GM18517 (cell line): ENCODE data around the gene MLXIPL.
A peak's percentile ranks its signal among the peaks of the same experiment; 100 is the strongest.
"Not testable (repeated sequence)": the region's sequence is repeated elsewhere in the genome, so short reads cannot be mapped to it uniquely, and the experiment has no call there.

Experiments
- ATAC-seq: cut with Tn5 transposase; IDR thresholded peaks from one replicate; pipeline ENCODE4 v1.9.1; 2021; ENCODE audit warnings: mild to moderate bottlenecking, moderate library complexity; ENCODE audit not compliant: unreplicated experiment

Gene MLXIPL

GRCh38 chr7:73582664-73583202 lies 41.6 kb downstream of the MLXIPL start:
- no peak for ATAC-seq

DNA sequence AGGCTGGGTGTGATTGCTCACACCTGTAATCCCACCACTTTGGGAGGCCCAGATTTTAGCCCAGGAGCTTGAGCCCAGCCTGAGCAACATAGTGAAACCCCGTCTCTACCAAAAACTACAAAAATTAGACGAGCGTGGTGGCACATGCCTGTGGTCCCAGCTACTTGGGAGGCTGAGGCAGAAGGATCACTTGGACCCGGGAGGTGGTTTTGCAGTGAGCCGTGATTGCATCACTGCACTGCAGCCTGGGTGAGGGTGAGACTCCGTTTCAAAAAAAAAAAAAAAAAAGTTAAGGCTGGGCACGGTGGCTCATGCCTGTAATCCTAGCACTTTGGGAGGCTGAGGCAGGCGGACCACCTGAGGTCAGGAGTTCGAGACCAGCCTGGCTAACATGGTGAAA lies 43.3 kb downstream of the MLXIPL start:
- ATAC-seq, result not testable (repeated sequence)

DNA sequence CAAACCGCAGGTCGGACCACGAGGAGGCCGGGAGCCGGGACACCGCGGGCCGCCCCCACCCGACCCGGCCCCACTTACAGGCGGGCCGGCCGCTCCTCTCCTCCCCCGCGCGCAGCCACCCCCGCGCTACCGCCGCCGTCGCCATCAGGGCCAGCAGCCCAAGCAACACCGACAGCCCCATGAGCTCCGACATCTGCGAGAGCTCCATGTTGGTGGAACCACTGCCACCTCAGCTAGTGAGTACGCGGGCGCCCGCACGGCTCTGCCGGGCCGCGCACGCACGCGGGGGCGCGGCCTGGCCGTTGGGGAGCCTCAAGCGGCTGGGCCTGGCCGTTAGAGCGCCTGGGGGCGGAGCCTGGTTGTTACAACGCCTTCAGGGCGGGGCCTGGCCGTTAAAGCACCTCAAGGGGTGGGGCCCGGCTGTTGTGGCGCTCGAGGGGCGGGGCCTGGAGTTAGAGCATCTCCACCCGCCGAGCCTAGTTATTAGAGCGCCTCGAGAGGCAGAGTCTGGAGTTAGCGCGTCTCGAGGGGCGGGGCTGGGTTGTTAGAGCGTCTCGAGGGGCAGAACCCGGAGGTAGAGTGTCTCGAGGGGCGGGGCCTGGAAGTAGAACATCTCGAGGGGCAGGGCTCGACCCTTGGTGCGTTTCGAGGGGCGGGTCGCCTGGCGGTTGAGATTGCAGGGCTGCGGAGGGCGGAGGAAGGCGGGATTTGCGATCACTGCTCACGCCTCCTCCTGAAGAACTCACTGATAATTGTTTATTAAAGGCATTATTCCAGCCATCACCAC lies 45.8 kb downstream of the MLXIPL start, which contains the start of gene TBL2:
TSS of gene TBL2 (minus strand) at position 238 of the 787 bp plus-strand sequence. CDS start at position 208, 30 bp downstream.
- peak; percentile 70 for ATAC-seq

DNA sequence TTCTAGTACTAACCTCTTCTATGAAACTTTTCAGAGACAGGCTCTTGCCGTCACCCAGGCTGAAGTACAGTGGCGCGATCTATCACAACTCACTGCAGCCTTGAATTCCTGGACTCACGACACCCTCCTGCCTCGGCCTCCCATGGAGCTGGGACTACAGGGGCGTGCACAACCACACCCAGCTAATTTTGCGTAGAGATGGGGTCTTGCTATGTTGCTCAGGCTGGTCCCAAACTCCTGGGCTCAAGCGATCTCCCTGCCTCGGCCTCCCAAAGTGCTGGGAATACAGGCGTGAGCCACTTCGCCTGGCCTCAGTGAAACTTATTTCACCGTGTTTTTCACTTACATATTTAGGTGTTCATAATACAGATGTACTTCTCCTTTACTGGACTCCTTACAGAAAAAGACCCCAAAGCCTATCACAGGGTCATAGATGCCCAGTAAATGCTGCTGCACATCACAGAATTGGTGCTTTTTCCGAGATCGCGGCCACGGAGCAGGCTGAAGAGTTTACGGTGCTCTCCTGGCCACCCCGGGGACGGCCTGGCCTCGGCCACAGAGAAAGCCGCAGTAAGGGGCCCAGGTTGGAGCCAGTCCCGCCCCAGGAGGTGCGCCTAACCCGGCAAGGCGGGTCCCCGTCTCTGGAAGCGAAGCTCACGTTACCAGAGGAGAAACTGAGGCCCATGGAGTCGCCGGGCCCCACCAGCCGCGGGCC lies 46.5 kb downstream of the MLXIPL start:
- peak; percentile 15 for ATAC-seq

GRCh38 chr7:73573791-73574190 lies 50.5 kb downstream of the MLXIPL start:
- ATAC-seq, result no peak

DNA sequence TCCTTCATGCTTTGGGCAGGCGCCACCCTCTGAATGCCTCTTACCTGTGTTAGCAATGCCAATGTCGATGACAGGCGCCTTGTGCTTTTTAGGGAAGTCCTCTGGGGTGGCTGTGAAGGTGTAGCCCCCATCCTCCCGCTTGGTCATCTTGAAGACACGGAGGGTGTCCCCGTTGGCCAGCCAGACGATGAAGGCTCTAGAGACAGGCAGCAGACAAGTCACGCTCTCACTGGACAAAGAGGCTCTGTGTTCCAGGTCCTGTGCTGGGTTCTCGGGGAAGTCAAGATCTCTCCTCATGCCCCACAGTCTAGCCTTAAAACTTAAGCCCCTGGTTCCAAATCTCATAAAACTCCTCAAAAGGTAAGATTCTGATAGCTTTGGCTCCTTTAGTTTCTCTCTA lies 51.0 kb downstream of the MLXIPL start:
- no peak for ATAC-seq

GRCh38 chr7:73572767-73573186 lies 51.5 kb downstream of the MLXIPL start:
- ATAC-seq, result no peak

GRCh38 chr7:73570977-73571376 lies 53.3 kb downstream of the MLXIPL start:
- no peak for ATAC-seq

- ATAC-seq, result no peak
Observed at GRCh38 chr7:73570521-73570920, 53.8 kb downstream of the MLXIPL start.

GRCh38 chr7:73569042-73569608 lies 55.2 kb downstream of the MLXIPL start:
- no peak for ATAC-seq

DNA sequence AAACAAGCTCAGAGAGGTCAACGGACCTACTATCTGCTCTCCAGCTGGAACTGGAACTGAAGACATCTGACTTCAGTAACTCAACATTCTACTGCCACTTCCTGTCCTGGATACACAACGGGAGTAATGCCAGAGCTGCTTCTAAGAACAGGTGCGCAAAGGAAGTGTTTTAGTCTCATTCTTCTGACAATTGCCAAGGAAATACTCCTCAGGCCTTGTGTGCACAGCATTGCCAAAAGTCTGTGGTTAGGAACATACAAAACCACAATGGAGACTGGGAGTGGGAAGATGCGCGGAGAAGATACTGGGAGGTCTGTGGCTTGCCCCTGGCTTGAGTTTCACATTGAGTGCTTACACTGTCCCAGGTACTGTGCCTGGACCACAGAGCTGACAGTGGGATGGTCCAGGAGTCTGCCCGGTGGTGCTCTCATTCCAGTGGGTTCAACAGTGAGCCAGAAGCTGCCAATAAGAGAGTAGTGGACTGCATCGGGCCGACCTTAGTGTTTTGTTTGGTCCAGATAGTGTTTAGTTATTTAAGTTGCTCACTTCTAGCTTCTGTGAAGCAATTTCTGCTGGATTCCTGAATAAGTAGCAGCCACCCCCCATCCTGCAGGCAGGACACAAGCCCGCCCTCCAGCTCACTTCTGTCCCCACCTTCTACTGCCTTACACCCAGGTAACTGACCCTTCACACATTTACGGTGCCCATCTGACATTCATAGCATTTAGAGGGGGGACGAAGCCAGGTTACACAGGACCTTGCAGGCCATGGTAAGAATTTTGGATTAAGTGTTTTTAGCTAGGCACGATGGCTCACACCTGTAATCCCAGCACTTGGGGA lies 56.3 kb downstream of the MLXIPL start:
- ATAC-seq, result no peak

DNA sequence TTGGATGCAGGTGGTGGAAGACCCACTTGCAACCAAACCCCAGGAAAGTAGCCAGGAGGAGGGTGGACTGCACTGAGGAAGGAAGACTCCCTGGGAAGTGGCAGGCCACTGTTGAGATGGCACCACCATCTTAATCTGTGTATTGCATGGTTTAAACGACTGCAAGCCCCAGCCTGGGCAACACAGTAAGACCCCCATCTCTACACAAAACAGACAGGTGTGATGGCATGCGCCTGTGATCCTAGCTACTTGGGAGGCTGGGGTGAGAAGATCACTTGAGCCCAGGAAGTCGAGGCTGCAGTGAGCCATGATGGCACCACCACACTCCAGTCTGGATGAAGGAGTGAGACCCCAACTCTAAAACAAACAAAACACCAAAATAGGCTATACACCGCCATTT lies 57.2 kb downstream of the MLXIPL start:
- no peak for ATAC-seq

DNA sequence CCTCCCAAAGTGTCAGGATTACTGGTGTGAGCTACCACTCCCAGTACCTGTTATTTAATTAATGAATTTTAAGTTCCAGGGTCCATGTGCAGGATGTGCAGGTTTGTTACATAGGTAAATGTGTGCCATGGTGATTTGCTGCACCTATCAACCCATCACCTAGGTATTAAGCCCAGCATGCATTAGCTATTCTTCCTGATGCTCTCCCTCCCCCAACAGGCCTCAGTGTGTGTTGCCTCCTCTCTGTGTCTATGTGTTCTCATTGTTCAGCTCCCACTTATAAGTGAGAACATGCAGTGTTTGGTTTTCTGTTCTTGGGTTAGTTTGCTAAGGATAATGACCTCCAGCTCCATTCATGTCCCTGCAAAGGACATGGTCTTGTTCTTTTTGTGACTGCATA lies 57.9 kb downstream of the MLXIPL start:
- not testable (repeated sequence) for ATAC-seq

GRCh38 chr7:73565675-73566340 lies 58.5 kb downstream of the MLXIPL start:
- no peak for ATAC-seq

DNA sequence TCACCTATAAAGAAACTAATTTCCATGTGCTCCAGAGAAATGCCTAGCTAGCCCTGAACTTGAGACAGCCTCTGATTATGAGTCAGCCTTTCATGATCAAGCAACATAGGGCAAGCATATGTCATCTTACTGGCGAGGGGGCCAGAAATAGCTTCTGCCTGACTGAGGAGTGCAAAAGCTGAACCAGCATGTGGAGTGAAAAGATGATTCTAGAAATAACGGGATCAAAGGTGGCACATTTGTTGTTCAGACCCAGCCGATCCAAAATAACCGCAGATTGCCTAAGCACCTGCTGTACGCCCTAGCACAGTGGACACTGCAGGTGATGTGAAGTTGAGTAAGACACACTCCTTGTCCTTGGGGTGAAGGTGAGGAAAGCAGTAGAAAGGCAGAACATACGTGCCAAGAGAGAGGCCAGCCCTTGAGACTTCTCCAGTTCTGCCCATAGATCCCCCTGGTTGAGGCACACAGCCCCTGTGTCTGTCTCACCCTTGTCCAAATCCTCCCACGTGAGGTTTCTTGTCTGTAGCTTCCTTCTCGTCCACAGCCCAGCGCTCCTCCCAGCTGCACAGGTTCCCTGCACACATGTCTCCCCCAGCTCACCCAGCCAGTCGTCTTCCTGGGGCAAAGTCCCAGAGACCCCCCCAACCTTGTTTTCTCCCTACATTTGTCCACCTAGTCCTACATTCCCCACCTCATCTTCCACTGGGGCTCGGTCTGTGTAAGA lies 64.0 kb downstream of the MLXIPL start:
- no peak for ATAC-seq

GRCh38 chr7:73557397-73558257 lies 66.7 kb downstream of the MLXIPL start, which contains the start of gene BCL7B:
Gene BCL7B (minus strand): TSS chr7:73557690. CDS start chr7:73557578, 112 bp downstream.
- peak; percentile 19 for ATAC-seq

DNA sequence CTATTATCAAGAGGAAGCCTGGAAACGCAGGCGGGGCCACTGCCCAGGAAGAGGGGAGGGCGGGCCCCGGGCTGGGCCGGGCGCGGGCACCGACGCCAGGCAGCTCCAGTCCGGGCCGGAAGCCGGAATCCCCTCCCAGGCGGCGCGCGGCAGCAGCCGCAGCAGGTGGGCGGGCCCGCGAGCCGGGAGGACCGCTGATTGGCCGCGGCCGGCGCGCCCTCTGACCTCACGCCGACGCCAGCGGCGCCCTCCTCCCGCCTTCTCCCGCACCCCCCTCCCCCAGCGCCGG lies 67.3 kb downstream of the MLXIPL start:
- peak; percentile 86 for ATAC-seq

DNA sequence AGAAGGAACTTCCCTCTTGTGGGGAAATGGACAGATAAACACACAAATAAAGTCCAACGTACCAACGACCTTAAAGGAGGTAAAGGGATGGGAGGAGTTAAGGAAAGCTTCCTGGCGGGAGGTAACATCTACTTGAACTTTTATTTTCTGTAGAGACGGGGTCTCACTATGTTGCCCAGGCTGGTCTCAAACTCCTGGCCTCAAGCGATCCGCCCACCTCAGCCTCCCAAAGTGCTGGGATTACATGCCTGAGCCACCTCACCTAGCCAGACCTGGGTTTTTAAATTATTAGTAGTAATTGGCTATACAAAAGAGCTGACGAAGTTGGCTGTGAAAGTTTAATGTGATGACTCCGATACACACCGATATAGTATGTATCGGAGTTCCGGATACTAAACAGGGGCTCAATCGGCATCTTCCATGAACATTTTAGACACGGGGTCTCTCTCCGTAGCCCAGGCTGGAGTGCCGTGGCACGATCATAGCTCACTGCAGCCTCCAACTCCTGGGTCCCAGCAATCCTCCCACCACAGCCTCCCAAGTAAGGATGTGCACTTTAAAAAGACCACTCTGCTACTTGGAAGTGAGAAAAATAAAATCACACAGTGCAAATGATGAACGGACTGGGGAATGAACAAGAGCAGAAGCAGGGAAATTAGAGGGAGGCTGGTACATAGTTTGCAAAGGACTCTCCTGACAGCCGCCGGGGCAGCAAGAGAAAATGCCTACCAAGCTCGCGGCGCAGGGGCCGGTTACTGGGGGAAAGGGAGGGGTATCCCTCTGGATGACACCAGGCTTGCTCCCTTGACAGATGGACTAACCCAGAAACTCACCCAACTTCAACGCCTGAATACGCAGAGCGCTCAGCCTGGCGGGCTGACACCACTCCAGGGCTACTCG lies 67.9 kb downstream of the MLXIPL start:
- no peak for ATAC-seq
